G401 (cell line): ENCODE data around the gene SPATA31D1. TPM values are rescaled to one million over a fixed set of nuclear protein-coding genes. Genes with fewer than 3 reads are reported as not detected.

Source experiments
- DNase-seq: peaks from one replicate; pipeline ENCODE4 v3.0.0-alpha.2; 2015; ENCODE audit warnings: low spot score
- in situ Hi-C: cut with HindIII; loops from 2 replicates; pipeline ENCODE4 v1.10.0; 2016; ENCODE audit warnings: low sequenced_read_pairs, mixed read lengths
- total RNA-seq: library from RNA; depleted of rRNA; stranded (reverse); fragments of >200 nt; shearing (Covaris generic); gene quantifications from 2 replicates; pipeline ENCODE4 v1.2.3, GENCODE V29; 2014; rRNA removed

The SPATA31D1 gene
- total RNA-seq, 1 experiment from 2014 or later, result not detected

DNA sequence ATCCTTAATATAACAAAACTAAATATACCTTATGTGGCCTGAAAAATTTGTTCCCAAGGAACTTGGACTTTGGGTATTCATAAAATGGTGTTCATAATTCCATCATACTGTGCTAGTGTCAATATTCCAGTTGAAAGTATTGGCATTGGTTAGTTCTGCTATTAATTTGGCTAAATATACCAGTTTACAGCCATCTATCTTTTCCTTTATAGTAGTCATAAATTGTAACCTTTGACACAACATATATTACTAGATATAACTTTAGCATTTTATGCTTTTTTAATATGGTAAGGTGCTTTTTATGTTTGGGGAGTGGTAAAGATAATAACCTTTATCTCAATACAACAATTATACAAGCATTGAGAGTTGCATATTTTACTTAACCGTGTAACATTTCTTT lies 23.7 kb downstream of the SPATA31D1 start:
- DNase-seq, result no peak
- in situ Hi-C loops, result no loop called here

- in situ Hi-C loops, result no loop called here
- DNase-seq, result peak; percentile 70
Observed at GRCh38 chr9:82020331-82020730, 31.8 kb downstream of the SPATA31D1 start.

- in situ Hi-C loops, result no loop called here
- DNase-seq, result peak; percentile 96
Observed at GRCh38 chr9:82021198-82021597, 32.6 kb downstream of the SPATA31D1 start.

DNA sequence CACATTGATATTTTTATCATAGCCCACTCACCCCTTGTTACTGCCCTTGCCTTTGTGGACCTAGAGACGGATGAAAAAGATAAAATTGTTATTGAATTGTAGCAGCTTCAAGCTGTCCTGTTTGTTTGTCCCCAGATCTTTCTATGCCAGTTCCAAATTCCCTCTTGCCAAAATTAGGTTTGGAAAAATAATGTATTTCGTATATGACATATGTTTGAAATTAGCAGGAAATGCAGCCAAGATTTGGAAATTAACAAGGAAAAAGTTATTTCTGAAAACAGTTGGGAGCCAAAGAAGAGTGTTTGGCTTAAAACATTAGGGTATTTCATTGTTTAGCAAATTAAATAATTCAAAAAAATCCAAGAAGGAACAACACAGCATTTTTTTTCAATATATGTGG lies 33.5 kb downstream of the SPATA31D1 start:
- DNase-seq, result peak; percentile 86
- in situ Hi-C loops, result no loop called here

- DNase-seq, result no peak
- in situ Hi-C loops, result no loop called here
Observed at GRCh38 chr9:82024908-82025307, 36.3 kb downstream of the SPATA31D1 start.

GRCh38 chr9:82031538-82032280 lies 43.1 kb downstream of the SPATA31D1 start:
- in situ Hi-C loops, result no loop called here
- peak; percentile 84 for DNase-seq

- in situ Hi-C loops, result no loop called here
- DNase-seq, result no peak
Observed at GRCh38 chr9:82034956-82035731, 46.6 kb downstream of the SPATA31D1 start.

GRCh38 chr9:82036086-82036485 lies 47.5 kb downstream of the SPATA31D1 start:
- DNase-seq, result peak; percentile 87
- in situ Hi-C loops, result no loop called here

GRCh38 chr9:82037126-82037525 lies 48.6 kb downstream of the SPATA31D1 start:
- no peak for DNase-seq
- in situ Hi-C loops, result no loop called here

DNA sequence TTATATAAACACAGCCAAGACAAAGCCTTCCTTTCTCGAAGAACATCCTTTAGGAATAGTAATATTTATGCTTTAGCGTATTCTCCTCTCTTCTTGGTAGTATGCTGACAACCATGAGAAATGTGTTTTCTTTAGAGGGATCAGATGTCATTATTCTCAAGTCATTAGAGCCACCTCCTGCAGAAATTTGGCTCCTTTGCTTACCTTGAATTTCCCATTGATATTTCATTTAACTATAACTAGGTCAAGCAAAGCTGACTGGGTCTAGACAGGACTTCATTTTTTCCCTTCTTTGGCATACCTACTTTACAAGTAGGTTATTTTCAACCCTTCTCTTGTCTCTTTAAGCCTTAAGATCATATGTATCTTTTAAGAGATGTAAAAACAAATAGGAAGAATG lies 50.3 kb downstream of the SPATA31D1 start:
- DNase-seq, result peak; percentile 68
- in situ Hi-C loops, result no loop called here

Other genes starting within 250 kb of the SPATA31D1 start
- not detected in 2 replicates for gene SPATA31D4, start 60.3 kb upstream of the SPATA31D1 start, total RNA-seq
- gene SPATA31D3, start 45.3 kb upstream of the SPATA31D1 start, total RNA-seq, result not detected in 2 replicates